Endothelial cell of umbilical vein (primary cell): Measurements from ENCODE around the gene TM2D1. TPM values are rescaled to one million over a fixed set of nuclear protein-coding genes. Genes with fewer than 3 reads are reported as not detected.

ENCODE experiments used
- BruUV-seq: library from RNA; stranded (reverse); fragments of 400-500 nt; replicated peaks from 2 replicates; lab custom pipeline; 2021; lab: Mats Ljungman, UMichigan
- CTCF ChIA-PET: fragments of 300-600, 350-600 bp; sonication (Branson Sonifier 250); formaldehyde crosslinking; loops from one replicate; lab custom pipeline; 2021; ENCODE audit warnings: antibody characterized with exemption, inconsistent platforms; lab: Charles Lee
- POLR2A ChIA-PET: fragments of 300-600, 350-600 bp; sonication (Branson Sonifier 250); formaldehyde crosslinking; loops from one replicate; lab custom pipeline; 2021; ENCODE audit warnings: antibody characterized with exemption, inconsistent platforms; lab: Charles Lee
- DNase-seq: peaks from one replicate; pipeline ENCODE4 v3.0.0-alpha.2; 2011; ENCODE audit warnings: low read depth, low spot score
- FAIRE-seq: peaks from 2 replicates; lab custom pipeline; 2011; peaks lifted over from hg19 to GRCh38; lab: Jason Lieb, UNC
- H2AFZ ChIP-seq: 2 replicates; pipeline ENCODE4 v1.6.0; 2012; ENCODE audit warnings: low read depth, low read length, control low read depth, inconsistent platforms
- H3K27ac ChIP-seq: 2 replicates; pipeline ENCODE4 v1.5.1; 2011; ENCODE audit warnings: low read depth, mild to moderate bottlenecking, control low read depth, low read length, moderate library complexity; ENCODE audit not compliant: insufficient read depth
- H3K27me3 ChIP-seq, 2 experiments: 2 replicates each; pipeline versions ENCODE4 v1.6.0 to v1.6.1; 2011; ENCODE audit warnings: low read length in 2 of 2, mixed read lengths in 1 of 2; ENCODE audit not compliant: control insufficient read depth in 2 of 2, insufficient read depth in 2 of 2
- H3K36me3 ChIP-seq, 2 experiments: 2 replicates in 1 of 2; 3 replicates in 1 of 2; pipeline ENCODE4 v1.5.1; 2011; ENCODE audit warnings: low read length in 2 of 2, mild to moderate bottlenecking in 1 of 2, moderate library complexity in 1 of 2; ENCODE audit not compliant: control insufficient read depth in 2 of 2, insufficient read depth in 2 of 2; ENCODE audit errors: extremely low read depth in 1 of 2
- H3K4me1 ChIP-seq: 3 replicates; pipeline ENCODE4 v1.5.1; 2011; ENCODE audit warnings: mild to moderate bottlenecking, low read length; ENCODE audit not compliant: control insufficient read depth, insufficient read depth; ENCODE audit errors: extremely low read depth
- H3K4me2 ChIP-seq: 2 replicates; pipeline ENCODE4 v1.6.1; 2011; ENCODE audit warnings: low read length, control low read depth, mixed read lengths; ENCODE audit not compliant: insufficient read depth
- H3K4me3 ChIP-seq, 3 experiments: fragments of 200-600 bp in 1 of 3; sonication (generic), shearing (Covaris generic) in 1 of 3; replicated peaks in 1 of 3; 2 replicates each; pipeline ENCODE4 v1.5.1; 2011 to 2016; ENCODE audit warnings: control low read depth in 3 of 3, low read length in 3 of 3, mild to moderate bottlenecking in 2 of 3, inconsistent platforms in 1 of 3, low read depth in 1 of 3, moderate library complexity in 1 of 3; ENCODE audit not compliant: insufficient read depth in 1 of 3
- H3K79me2 ChIP-seq: 2 replicates; pipeline ENCODE4 v1.6.0; 2012; ENCODE audit warnings: low read length, inconsistent platforms; ENCODE audit not compliant: control insufficient read depth, insufficient read depth
- H3K9ac ChIP-seq: replicated peaks from 2 replicates; pipeline ENCODE3; 2011; ENCODE audit warnings: low read length, control low read depth; ENCODE audit not compliant: insufficient read depth; ENCODE audit errors: extremely low read depth
- H3K9me1 ChIP-seq: replicated peaks from 3 replicates; pipeline ENCODE4 v1.6.0; 2011; ENCODE audit warnings: mild to moderate bottlenecking, low read length; ENCODE audit not compliant: control insufficient read depth, insufficient read depth; ENCODE audit errors: extremely low read depth
- H3K9me3 ChIP-seq: replicated peaks from 2 replicates; pipeline ENCODE4 v1.5.1; 2012; ENCODE audit warnings: low read length, inconsistent platforms; ENCODE audit not compliant: control insufficient read depth, insufficient read depth
- H4K20me1 ChIP-seq: replicated peaks from 2 replicates; pipeline ENCODE3; 2011; ENCODE audit warnings: mild to moderate bottlenecking, low read length; ENCODE audit not compliant: control insufficient read depth, insufficient read depth; ENCODE audit errors: extremely low read depth
- CTCF ChIP-seq, 2 donors: IDR thresholded peaks; 1 replicate in 1 of 2; 2 replicates in 1 of 2; pipeline ENCODE4 v1.5.1; 2011; ENCODE audit warnings: low read length in 2 of 2, mild to moderate bottlenecking in 2 of 2, moderate library complexity in 2 of 2, control low read depth in 1 of 2, inconsistent platforms in 1 of 2, low read depth in 1 of 2; ENCODE audit not compliant: insufficient read depth in 1 of 2; ENCODE audit errors: extremely low read depth in 1 of 2
- EZH2 ChIP-seq: IDR thresholded peaks from 2 replicates; pipeline ENCODE4 v1.6.1; 2012; ENCODE audit warnings: borderline replicate concordance, low read depth, mild to moderate bottlenecking, moderate library complexity, low read length, inconsistent platforms; ENCODE audit not compliant: severe bottlenecking
- FOS ChIP-seq: IDR thresholded peaks from 2 replicates; pipeline ENCODE4 v1.6.1; 2011; ENCODE audit warnings: mild to moderate bottlenecking, low read length, moderate library complexity, borderline replicate concordance; ENCODE audit not compliant: insufficient read depth
- GATA2 ChIP-seq: IDR thresholded peaks from 2 replicates; pipeline ENCODE4 v1.7.0; 2011; ENCODE audit warnings: low read depth, mild to moderate bottlenecking, moderate library complexity, mixed read lengths, low read length; ENCODE audit not compliant: insufficient read length, insufficient read depth
- JUN ChIP-seq: IDR thresholded peaks from 2 replicates; pipeline ENCODE4 v1.6.1; 2011; ENCODE audit warnings: borderline replicate concordance, low read depth; ENCODE audit not compliant: insufficient read length, insufficient read depth
- MAX ChIP-seq: IDR thresholded peaks from 2 replicates; pipeline ENCODE4 v1.6.1; 2011; ENCODE audit not compliant: insufficient read depth, insufficient read length
- MYC ChIP-seq: IDR thresholded peaks from one replicate; pipeline ENCODE4 v1.6.1; 2011; ENCODE audit warnings: mild to moderate bottlenecking, low read depth, low read length
- POLR2A ChIP-seq: IDR thresholded peaks from 2 replicates; pipeline ENCODE4 v1.6.1; 2012; ENCODE audit warnings: low read depth, mild to moderate bottlenecking, control low read depth, low read length
- POLR2AphosphoS5 ChIP-seq: IDR thresholded peaks from 2 replicates; pipeline ENCODE4 v1.6.1; 2012; ENCODE audit warnings: low read depth, mild to moderate bottlenecking, control low read depth, low read length, moderate library complexity; ENCODE audit not compliant: insufficient read depth
- dilution Hi-C: fragments of 300-500 bp; cut with MboI; formaldehyde crosslinking; loops from one replicate; pipeline ENCODE4 v1.15.0; 2019; ENCODE audit warnings: low sequenced_read_pairs; ENCODE audit not compliant: extremely low pct_ligation_motif_present
- intact Hi-C: fragments of 100-400 bp; cut with micrococcal nuclease; formaldehyde crosslinking; loops from one replicate; pipeline ENCODE4 v1.10.0; 2022
- polyA plus RNA-seq, 4 experiments: library from polyadenylated mRNA; depleted of rRNA in 3 of 4; stranded (reverse) in 3 of 4; unstranded in 1 of 4; fragments of >200 nt; gene quantifications; 2 replicates each; pipeline versions ENCODE4 v1.2.1 to v1.2.3, GENCODE V29; 2011 to 2012; ENCODE audit warnings: missing spikeins in 1 of 4
- total RNA-seq: library from RNA; stranded (reverse); gene quantifications from 2 replicates; pipeline ENCODE4 v1.2.3, GENCODE V29; 2021

The TM2D1 gene
- total and polyA plus RNA-seq, 2 donors (not counting 3 experiments of a cell fraction or from before 2014, with no cell fraction given): 37.5 to 50.0 TPM

- dilution Hi-C loops: no loop called here
- intact Hi-C loops: no loop called here
- H4K20me1 ChIP-seq: no peaks in the 10 kb centered on the region
- FAIRE-seq (no peak), DNase-seq (no peak)
- no peaks in the 10 kb centered on the region for H3K79me2 ChIP-seq
- H3K9me3 ChIP-seq: no peaks in the 10 kb centered on the region
- no peaks in the 10 kb centered on the region for H3K27me3 ChIP-seq
- BruUV-seq: no TSS peak
- no peak overlapping the region for H3K27ac ChIP-seq
- POLR2A ChIA-PET: no interaction called here
- CTCF ChIA-PET: interaction anchor here (1.1 kb wide), 1 partner anchor 8 kb away, joined by 3 read pairs; no protein-coding TSS in a partner anchor
- no peaks in the 10 kb centered on the region for H3K4me1 ChIP-seq
- no peak overlapping the region for H3K4me3 ChIP-seq
- no peak overlapping the region for H3K9ac ChIP-seq
- H3K36me3 ChIP-seq: no peaks in the 10 kb centered on the region
- no peak overlapping the region for H2AFZ ChIP-seq
- TF ChIP-seq CTCF (IDR thresholded peaks at IDR 0.05; ENCODE audit: extremely low read depth in 1 of 2, insufficient read depth in 1 of 2, low read depth in 1 of 2, low read length in 2 of 2) (no peak), JUN (no peak), MAX (no peak), POLR2AphosphoS5 (no peak), GATA2 (no peak), EZH2 (no peak), POLR2A (no peak), FOS (no peak), MYC (no peak)
- no peak overlapping the region for H3K4me2 ChIP-seq
- no peaks in the 10 kb centered on the region for H3K9me1 ChIP-seq
Observed at GRCh38 chr1:61752921-61753389, 28.0 kb upstream of the TM2D1 start.
